HCT116 (cell line): Measurements from ENCODE around the gene TMCO1. TPM values are rescaled to one million over a fixed set of nuclear protein-coding genes. Genes with fewer than 3 reads are reported as not detected.
A peak's percentile ranks its signal among the peaks of the same experiment; 100 is the strongest.

ENCODE experiments used
- ATAC-seq: fragments of 200-7000 bp; cut with Tn5 transposase; 2 replicates; pipeline ENCODE4 v1.9.1; 2020; ENCODE audit warnings: mild to moderate bottlenecking, moderate library complexity
- BruUV-seq: library from RNA; stranded (reverse); fragments of 400-500 nt; replicated peaks from 2 replicates; lab custom pipeline; 2021; lab: Mats Ljungman, UMichigan
- CTCF ChIA-PET: fragments of 300-600 bp; sonication (Branson Sonifier 250); formaldehyde crosslinking; loops from one replicate; lab custom pipeline; 2021; ENCODE audit warnings: antibody characterized with exemption; lab: Charles Lee
- POLR2A ChIA-PET: fragments of 300-600, 350-600 bp; sonication (Branson Sonifier 250); formaldehyde crosslinking; loops from one replicate; lab custom pipeline; 2021; ENCODE audit warnings: antibody characterized with exemption; lab: Charles Lee
- RAD21 ChIA-PET, 2 experiments: fragments of 300-600 bp; sonication (Branson Sonifier 250); formaldehyde crosslinking; loops; one replicate each; lab custom pipeline; 2023; ENCODE audit warnings: low total read pairs in 2 of 2; ENCODE audit not compliant: uncharacterized antibody in 2 of 2, unreplicated experiment in 2 of 2, low non-redundant PET in 1 of 2; lab: Charles Lee
- DNase-seq: peaks from one replicate; pipeline ENCODE4 v3.0.0-alpha.2; 2010; ENCODE audit warnings: low read depth, low spot score
- H2AFZ ChIP-seq: fragments of 200-600 bp; shearing (Covaris generic), sonication (generic); 2 replicates; pipeline ENCODE4 v1.6.1; 2017; ENCODE audit warnings: low read depth, mixed run types, mixed read lengths, antibody characterized with exemption, low read length; ENCODE audit not compliant: poor library complexity, severe bottlenecking
- H3K27ac ChIP-seq: 2 replicates; pipeline ENCODE4 v1.5.1; 2012; ENCODE audit warnings: low read depth, low read length
- H3K27me3 ChIP-seq: fragments of 200-600 bp; sonication (generic); 2 replicates; pipeline ENCODE4 v1.6.1; 2016; ENCODE audit warnings: mixed run types, low read length, mixed read lengths; ENCODE audit not compliant: insufficient read depth
- H3K36me3 ChIP-seq, 2 experiments: fragments of 200-500 bp in 1 of 2; fragments of 200-600 bp in 1 of 2; sonication (Bioruptor generic) in 1 of 2; sonication (generic) in 1 of 2; 2 replicates each; pipeline versions ENCODE4 v1.5.1 to v1.6.1; 2014 to 2016; ENCODE audit warnings: low read length in 2 of 2, inconsistent platforms in 1 of 2, mixed read lengths in 1 of 2, mixed run types in 1 of 2; ENCODE audit not compliant: insufficient read depth in 2 of 2, control insufficient read depth in 1 of 2
- H3K4me1 ChIP-seq, 2 experiments: fragments of 200-600 bp in 1 of 2; sonication (generic) in 1 of 2; 2 replicates each; pipeline versions ENCODE4 v1.5.1 to v1.6.1; 2012 to 2017; ENCODE audit warnings: low read length in 2 of 2, inconsistent platforms in 1 of 2, mild to moderate bottlenecking in 1 of 2, mixed read lengths in 1 of 2, mixed run types in 1 of 2, moderate library complexity in 1 of 2; ENCODE audit not compliant: insufficient read depth in 2 of 2, control insufficient read depth in 1 of 2
- H3K4me2 ChIP-seq: fragments of 200-600 bp; sonication (generic); 2 replicates; pipeline ENCODE4 v1.6.1; 2017; ENCODE audit warnings: mixed run types, low read length, mixed read lengths
- H3K4me3 ChIP-seq, 2 experiments: fragments of 200-600 bp in 1 of 2; sonication (generic) in 1 of 2; replicated peaks in 1 of 2; 2 replicates each; pipeline ENCODE4 v1.5.1; 2011 to 2016; ENCODE audit warnings: low read length in 2 of 2, control low read depth in 1 of 2, low read depth in 1 of 2, mild to moderate bottlenecking in 1 of 2, mixed read lengths in 1 of 2, mixed run types in 1 of 2
- H3K79me2 ChIP-seq: fragments of 200-600 bp; sonication (generic); 2 replicates; pipeline ENCODE4 v1.6.1; 2017; ENCODE audit warnings: mild to moderate bottlenecking, mixed run types, low read length, moderate library complexity, mixed read lengths; ENCODE audit not compliant: insufficient read depth
- H3K9ac ChIP-seq: fragments of 200-600 bp; sonication (generic); 2 replicates; pipeline ENCODE4 v1.6.1; 2016; ENCODE audit warnings: low read length, mixed read lengths
- H3K9me2 ChIP-seq: fragments of 200-600 bp; sonication (generic), shearing (Covaris generic); 2 replicates; pipeline ENCODE4 v1.6.1; 2017; ENCODE audit warnings: mixed run types, mild to moderate bottlenecking, moderate library complexity; ENCODE audit not compliant: insufficient read depth
- H3K9me3 ChIP-seq, 2 experiments: fragments of 200-500 bp in 1 of 2; fragments of 200-600 bp in 1 of 2; sonication (Bioruptor generic) in 1 of 2; sonication (generic) in 1 of 2; 2 replicates each; pipeline ENCODE4 v1.6.1; 2014 to 2017; ENCODE audit warnings: low read length in 2 of 2, mixed read lengths in 2 of 2, inconsistent platforms in 1 of 2, low read depth in 1 of 2, mild to moderate bottlenecking in 1 of 2, mixed run types in 1 of 2, moderate library complexity in 1 of 2; ENCODE audit not compliant: control insufficient read depth in 1 of 2, insufficient read depth in 1 of 2
- H4K20me1 ChIP-seq: fragments of 200-600 bp; sonication (generic), shearing (Covaris generic); 2 replicates; pipeline ENCODE4 v1.6.1; 2017; ENCODE audit warnings: mixed run types, mild to moderate bottlenecking, moderate library complexity; ENCODE audit not compliant: insufficient read depth
- ATF3 ChIP-seq: IDR thresholded peaks from 2 replicates; pipeline ENCODE4 v1.6.1; 2012
- CBX3 ChIP-seq: IDR thresholded peaks from 2 replicates; pipeline ENCODE4 v1.6.1; 2012; ENCODE audit warnings: low read depth
- CEBPB ChIP-seq: IDR thresholded peaks from 2 replicates; pipeline ENCODE4 v1.6.1; 2012; ENCODE audit warnings: low read depth
- ELF1 ChIP-seq: IDR thresholded peaks from 2 replicates; pipeline ENCODE4 v1.6.1; 2012; ENCODE audit warnings: low read depth, borderline replicate concordance
- EZH2 ChIP-seq: fragments of 200-600 bp; sonication (generic); IDR thresholded peaks from 2 replicates; pipeline ENCODE4 v1.6.1; 2017; ENCODE audit warnings: antibody characterized with exemption, mixed run types
- EZH2phosphoT487 ChIP-seq: fragments of 200-600 bp; IDR thresholded peaks from 2 replicates; pipeline ENCODE4 v1.6.1; 2018; ENCODE audit warnings: antibody characterized with exemption, borderline replicate concordance
- FOSL1 ChIP-seq: IDR thresholded peaks from 2 replicates; pipeline ENCODE4 v1.6.1; 2012; ENCODE audit warnings: low read depth
- JUND ChIP-seq: IDR thresholded peaks from 2 replicates; pipeline ENCODE4 v1.6.1; 2012
- MAX ChIP-seq: IDR thresholded peaks from 2 replicates; pipeline ENCODE4 v1.6.1; 2012
- POLR2A ChIP-seq: IDR thresholded peaks from 2 replicates; pipeline ENCODE4 v1.7.0; 2011; ENCODE audit warnings: borderline replicate concordance; ENCODE audit not compliant: insufficient read depth, insufficient read length; ENCODE audit errors: extremely low read depth
- POLR2AphosphoS5 ChIP-seq: IDR thresholded peaks from 2 replicates; pipeline ENCODE4 v1.6.1; 2011; ENCODE audit warnings: mild to moderate bottlenecking, low read depth, low read length, moderate library complexity
- RAD21 ChIP-seq: IDR thresholded peaks from 2 replicates; pipeline ENCODE4 v1.6.1; 2012; ENCODE audit warnings: low read depth, mild to moderate bottlenecking
- SP1 ChIP-seq: IDR thresholded peaks from 2 replicates; pipeline ENCODE4 v1.6.1; 2012; ENCODE audit warnings: low read depth
- SRF ChIP-seq: IDR thresholded peaks from 2 replicates; pipeline ENCODE4 v1.6.1; 2012; ENCODE audit warnings: low read depth
- TCF7L2 ChIP-seq: IDR thresholded peaks from 2 replicates; pipeline ENCODE4 v1.7.0; 2011; ENCODE audit warnings: borderline replicate concordance, inconsistent platforms; ENCODE audit not compliant: insufficient read depth, insufficient read length; ENCODE audit errors: extremely low read depth
- YY1 ChIP-seq: IDR thresholded peaks from 2 replicates; pipeline ENCODE4 v1.6.1; 2011; ENCODE audit warnings: low read length, low read depth, moderate library complexity, mild to moderate bottlenecking; ENCODE audit not compliant: insufficient replicate concordance; ENCODE audit errors: extremely low read depth
- ZBTB33 ChIP-seq: IDR thresholded peaks from 2 replicates; pipeline ENCODE4 v1.6.1; 2011; ENCODE audit warnings: mild to moderate bottlenecking, low read length, moderate library complexity; ENCODE audit not compliant: insufficient replicate concordance; ENCODE audit errors: extremely low read depth
- ZFX ChIP-seq: fragments of 450-650 bp; IDR thresholded peaks from 2 replicates; pipeline ENCODE4 v1.6.1; 2017
- ZNF274 ChIP-seq: fragments of 200-500 bp; sonication (Bioruptor generic); IDR thresholded peaks from 2 replicates; pipeline ENCODE4 v1.6.1; 2014; ENCODE audit warnings: mild to moderate bottlenecking, low read depth, low read length, inconsistent platforms
- intact Hi-C: fragments of 100-400 bp; cut with micrococcal nuclease; formaldehyde crosslinking; loops from 2 replicates; pipeline ENCODE4 v1.10.0; 2022
- total RNA-seq: library from RNA; stranded (reverse); gene quantifications from one replicate; pipeline ENCODE4 v1.2.1, GENCODE V29; 2021; ENCODE audit not compliant: unreplicated experiment

Gene TMCO1
- total RNA-seq, 1 experiment from 2014 or later: 61.2 TPM

- TF ChIP-seq JUND (no peak), ELF1 (no peak), EZH2phosphoT487 (no peak), ZFX (no peak), MAX (no peak), POLR2A (no peak), SRF (no peak)
- Histone ChIP-seq H3K9me3 (no peaks in the 10 kb centered on the region), H3K79me2 (peaks cover 38% of the 10 kb centered on the region), H3K9ac (no peak overlapping the region; the same call in 1 of the 2 replicates), H3K9me2 (no peaks in the 10 kb centered on the region), H3K36me3 (no peaks in the 10 kb centered on the region), H3K4me2 (peak overlapping the region; percentile 75), H3K27me3 (no peaks in the 10 kb centered on the region), H4K20me1 (no peaks in the 10 kb centered on the region), H3K27ac (no peak overlapping the region), H2AFZ (no peak overlapping the region), H3K4me1 (peaks cover 12 to 23% of the 10 kb centered on the region in 2 experiments), H3K4me3 (peak overlapping the region; percentile 72 to 92; a peak in 3 of 4 replicates)
- intact Hi-C loops: loop anchor here (5.0 kb wide), 2 partner anchors 64 to 94 kb away; partner anchors contain the start of gene MGST3
- ChIA-PET POLR2A (no interaction called here), RAD21 (no interaction called here), CTCF (interaction anchor here (1.0 kb wide), 1 partner anchor 175 kb away, joined by 3 read pairs; no protein-coding TSS in a partner anchor)
- DNase-seq (no peak), ATAC-seq (no peak)
- no TSS peak for BruUV-seq
Measured at GRCh38 chr1:165696625-165697100, 72.0 kb downstream of the TMCO1 start.

GRCh38 chr1:165695031-165695430 lies 73.6 kb downstream of the TMCO1 start:
- no peaks in the 10 kb centered on the region for H3K27me3 ChIP-seq
- POLR2A ChIA-PET: no interaction called here
- H3K79me2 ChIP-seq: peaks cover 38% of the 10 kb centered on the region

More at GRCh38 chr1:165695031-165695430, 73.6 kb downstream of the TMCO1 start:
- no peaks in the 10 kb centered on the region for H3K9me2 ChIP-seq
- H2AFZ ChIP-seq: no peak overlapping the region
- RAD21 ChIA-PET: no interaction called here
- intact Hi-C loops: loop anchor here (5.0 kb wide), 2 partner anchors 63 to 93 kb away; partner anchors contain the start of gene MGST3
- H3K4me2 ChIP-seq: no peak overlapping the region
- TF ChIP-seq CBX3 (no peak), FOSL1 (no peak), EZH2 (no peak), ZBTB33 (no peak), POLR2AphosphoS5 (no peak), ZNF274 (no peak), SRF (no peak), YY1 (no peak), ATF3 (no peak), MAX (no peak), ELF1 (no peak), RAD21 (no peak), CEBPB (no peak), POLR2A (no peak), SP1 (no peak), TCF7L2 (no peak), ZFX (no peak)
- ATAC-seq (no peak), DNase-seq (no peak)
- H3K27ac ChIP-seq: no peak overlapping the region
- no peak overlapping the region for H3K4me3 ChIP-seq
- no peaks in the 10 kb centered on the region for H4K20me1 ChIP-seq
- no peak overlapping the region for H3K9ac ChIP-seq
- no peaks in the 10 kb centered on the region for H3K9me3 ChIP-seq
- H3K36me3 ChIP-seq: no peaks in the 10 kb centered on the region
- no TSS peak for BruUV-seq
- peaks cover 12 to 23% of the 10 kb centered on the region in 2 experiments for H3K4me1 ChIP-seq
- CTCF ChIA-PET: no interaction called here
